Gastrocnemius medialis (tissue), 4 donors: Measurements from ENCODE around the gene TOR2A. TPM values are rescaled to one million over a fixed set of nuclear protein-coding genes. Genes with fewer than 3 reads are reported as not detected.

Experiments
- ATAC-seq, 2 donors: fragments of 150-250 bp; one replicate each; pipeline ENCODE4 v1.9.1; 2016
- DNase-seq, 2 donors: peaks; one replicate each; pipeline ENCODE4 v3.0.0-alpha.2; 2019
- H3K27ac ChIP-seq, 4 donors: fragments of 200-600 bp; sonication (generic); 1 replicate in 1 of 4; 2 replicates in 3 of 4; pipeline ENCODE4 v1.5.1; 2016 to 2018; ENCODE audit warnings: mild to moderate bottlenecking in 2 of 4, moderate library complexity in 1 of 4
- H3K27me3 ChIP-seq, 3 donors: fragments of 200-600 bp; sonication (generic) in 2 of 3; 1 replicate in 1 of 3; 2 replicates in 2 of 3; pipeline versions ENCODE4 v1.5.1 to v1.6.0; 2016 to 2019; ENCODE audit warnings: mild to moderate bottlenecking in 1 of 3, moderate library complexity in 1 of 3
- H3K36me3 ChIP-seq, 2 donors: fragments of 200-600 bp; sonication (generic) in 1 of 2; one replicate each; pipeline ENCODE4 v1.5.1; 2017 to 2018
- H3K4me1 ChIP-seq, 2 donors: fragments of 200-600 bp; sonication (generic) in 1 of 2; one replicate each; pipeline ENCODE4 v1.5.1; 2016 to 2017; ENCODE audit warnings: mild to moderate bottlenecking in 2 of 2
- H3K4me3 ChIP-seq, 4 donors: fragments of 200-600 bp; sonication (generic) in 3 of 4; 1 replicate in 1 of 4; 2 replicates in 3 of 4; pipeline ENCODE4 v1.5.1; 2016 to 2019; ENCODE audit warnings: mild to moderate bottlenecking in 2 of 4
- H3K9me3 ChIP-seq, 3 donors: fragments of 200-600 bp; sonication (generic) in 2 of 3; 1 replicate in 1 of 3; 2 replicates in 2 of 3; pipeline ENCODE4 v1.5.1; 2016 to 2019
- POLR2A ChIP-seq, 2 donors: fragments of 450-650 bp; IDR thresholded peaks; one replicate each; pipeline ENCODE4 v1.6.1; 2017; ENCODE audit warnings: antibody characterized with exemption in 2 of 2, mild to moderate bottlenecking in 2 of 2, moderate library complexity in 2 of 2
- in situ Hi-C, 4 donors: fragments of 200-750 bp; cut with MboI; loops; one replicate each; pipeline versions ENCODE4 v1.15.0 to v1.8.0; 2017; ENCODE audit warnings: low sequenced_read_pairs in 4 of 4
- intact Hi-C: fragments of 100-400 bp; cut with DNase I; formaldehyde crosslinking; loops from one replicate; pipeline ENCODE4 v1.15.1; 2023; ENCODE audit warnings: low total_unique reads
- total RNA-seq, 4 donors: library from RNA; depleted of rRNA; stranded (reverse); fragments of >200 nt; gene quantifications; one replicate each; pipeline versions ENCODE4 v1.1.0 to v1.2.3, GENCODE V29; 2016
- TF ChIP-seq, protein P1 (sequence below), 5 experiments: fragments of 450-650 bp in 3 of 5; fragments of 200-600 bp in 2 of 5; sonication (generic) in 2 of 5; IDR thresholded peaks in 4 of 5; conservative IDR thresholded peaks in 1 of 5; 1 replicate in 4 of 5; 2 replicates in 1 of 5; pipeline ENCODE4 v1.5.1; 2016 to 2019; ENCODE audit warnings: antibody characterized with exemption in 5 of 5, mild to moderate bottlenecking in 3 of 5, moderate library complexity in 3 of 5

TOR2A gene
- total RNA-seq, 4 donors from 2014 or later: 3.2 to 10.6 (median 9.6) TPM

DNA sequence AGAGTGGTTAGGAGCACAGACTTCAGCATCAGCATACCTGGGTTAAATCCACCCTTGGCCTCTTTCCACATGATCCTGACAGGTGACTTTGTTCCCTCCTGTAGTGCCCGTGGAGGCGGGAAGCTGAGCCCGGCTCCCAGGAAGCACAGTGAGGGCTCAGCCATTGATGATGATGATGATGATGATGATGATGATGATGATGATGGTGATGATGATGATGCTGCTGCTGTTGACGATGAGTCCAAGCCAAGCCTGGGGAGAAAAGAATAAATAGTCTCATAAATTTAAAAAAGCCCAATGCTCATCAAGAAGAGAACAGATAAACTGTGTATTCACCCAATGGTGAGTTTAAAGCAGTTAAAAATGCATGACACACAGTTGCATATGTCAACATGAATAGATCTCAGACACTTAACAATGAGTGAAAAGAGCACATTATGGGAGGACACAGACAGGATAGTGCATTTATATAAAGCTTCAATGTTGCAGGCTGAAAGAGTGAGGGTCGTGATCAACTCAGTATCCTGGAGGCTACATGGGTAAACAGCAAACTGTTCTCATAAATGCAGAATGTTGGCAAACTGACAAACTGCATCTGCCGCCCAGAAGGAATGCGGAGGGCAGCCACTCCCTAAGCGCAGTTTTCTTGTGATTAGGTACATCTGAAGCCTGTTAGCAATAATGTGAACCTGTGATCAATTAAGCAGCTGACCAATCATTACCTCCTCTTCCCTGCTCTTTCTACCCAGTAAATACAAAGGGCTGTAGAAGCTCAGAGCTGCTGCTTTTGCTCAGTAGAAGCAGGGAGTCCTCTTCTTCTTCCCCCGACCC, 40.0 kb downstream of the TOR2A start:
- intact Hi-C loops (no loop called here), in situ Hi-C loops (no loop called here)
- DNase-seq (no peak), ATAC-seq (no peak)
- H3K4me3 ChIP-seq: no peak overlapping the region
- no peak overlapping the region for H3K27ac ChIP-seq
- peaks cover 5 to 11% of the 10 kb centered on the region in 2 donors for H3K4me1 ChIP-seq
- H3K27me3 ChIP-seq: no peaks in the 10 kb centered on the region
- TF ChIP-seq POLR2A (IDR thresholded peaks at IDR 0.05): no peak
- TF ChIP-seq, protein P1, sequence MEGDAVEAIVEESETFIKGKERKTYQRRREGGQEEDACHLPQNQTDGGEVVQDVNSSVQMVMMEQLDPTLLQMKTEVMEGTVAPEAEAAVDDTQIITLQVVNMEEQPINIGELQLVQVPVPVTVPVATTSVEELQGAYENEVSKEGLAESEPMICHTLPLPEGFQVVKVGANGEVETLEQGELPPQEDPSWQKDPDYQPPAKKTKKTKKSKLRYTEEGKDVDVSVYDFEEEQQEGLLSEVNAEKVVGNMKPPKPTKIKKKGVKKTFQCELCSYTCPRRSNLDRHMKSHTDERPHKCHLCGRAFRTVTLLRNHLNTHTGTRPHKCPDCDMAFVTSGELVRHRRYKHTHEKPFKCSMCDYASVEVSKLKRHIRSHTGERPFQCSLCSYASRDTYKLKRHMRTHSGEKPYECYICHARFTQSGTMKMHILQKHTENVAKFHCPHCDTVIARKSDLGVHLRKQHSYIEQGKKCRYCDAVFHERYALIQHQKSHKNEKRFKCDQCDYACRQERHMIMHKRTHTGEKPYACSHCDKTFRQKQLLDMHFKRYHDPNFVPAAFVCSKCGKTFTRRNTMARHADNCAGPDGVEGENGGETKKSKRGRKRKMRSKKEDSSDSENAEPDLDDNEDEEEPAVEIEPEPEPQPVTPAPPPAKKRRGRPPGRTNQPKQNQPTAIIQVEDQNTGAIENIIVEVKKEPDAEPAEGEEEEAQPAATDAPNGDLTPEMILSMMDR (IDR thresholded peaks at IDR 0.05 in 4 of 5, conservative IDR thresholded peaks at IDR 0.05 in 1 of 5): no peak
- no peaks in the 10 kb centered on the region for H3K36me3 ChIP-seq
- no peaks in the 10 kb centered on the region for H3K9me3 ChIP-seq

GRCh38 chr9:127693697-127694096, 41.4 kb downstream of the TOR2A start:
- ATAC-seq: no peak
- in situ Hi-C loops (no loop called here), intact Hi-C loops (no loop called here)
- TF ChIP-seq, protein P1 (IDR thresholded peaks at IDR 0.05 in 4 of 5, conservative IDR thresholded peaks at IDR 0.05 in 1 of 5): no peak
- no peak for TF ChIP-seq POLR2A (IDR thresholded peaks at IDR 0.05)
- H3K4me1 ChIP-seq: peaks cover 0 to under 1% of the 10 kb centered on the region in 2 donors
- no peaks in the 10 kb centered on the region for H3K9me3 ChIP-seq
- no peak overlapping the region for H3K27ac ChIP-seq
- H3K36me3 ChIP-seq: no peaks in the 10 kb centered on the region
- DNase-seq: no peak
- H3K4me3 ChIP-seq: no peak overlapping the region
- H3K27me3 ChIP-seq: no peaks in the 10 kb centered on the region

- Histone ChIP-seq H3K4me1 (no peaks in the 10 kb centered on the region), H3K36me3 (no peaks in the 10 kb centered on the region), H3K9me3 (no peaks in the 10 kb centered on the region), H3K4me3 (no peak overlapping the region), H3K27ac (no peak overlapping the region), H3K27me3 (no peaks in the 10 kb centered on the region)
- ATAC-seq: no peak
- no peak for TF ChIP-seq POLR2A (IDR thresholded peaks at IDR 0.05)
- TF ChIP-seq, protein P1 (IDR thresholded peaks at IDR 0.05 in 4 of 5, conservative IDR thresholded peaks at IDR 0.05 in 1 of 5): no peak
- no peak for DNase-seq
- intact Hi-C loops (no loop called here), in situ Hi-C loops (no loop called here)
These were observed 42.0 kb downstream of the TOR2A start for GRCh38 chr9:127693143-127693542.

GRCh38 chr9:127692071-127692470, 43.0 kb downstream of the TOR2A start:
- intact Hi-C loops (no loop called here), in situ Hi-C loops (no loop called here)
- no peak overlapping the region for H3K4me3 ChIP-seq
- no peaks in the 10 kb centered on the region for H3K9me3 ChIP-seq
- H3K4me1 ChIP-seq: no peaks in the 10 kb centered on the region
- TF ChIP-seq, protein P1 (IDR thresholded peaks at IDR 0.05 in 4 of 5, conservative IDR thresholded peaks at IDR 0.05 in 1 of 5): no peak
- TF ChIP-seq POLR2A (IDR thresholded peaks at IDR 0.05): no peak
- no peak overlapping the region for H3K27ac ChIP-seq
- no peak for ATAC-seq
- H3K27me3 ChIP-seq: no peaks in the 10 kb centered on the region
- H3K36me3 ChIP-seq: no peaks in the 10 kb centered on the region
- DNase-seq: no peak
